Right lobe of liver (tissue), 6 donors: ENCODE data around the gene DERL3. TPM values are rescaled to one million over a fixed set of nuclear protein-coding genes. Genes with fewer than 3 reads are reported as not detected.
"Not testable (repeated sequence)": the region's sequence is repeated elsewhere in the genome, so short reads cannot be mapped to it uniquely, and the experiment has no call there.

Source experiments
- ATAC-seq, 4 donors: fragments of 200-7000 bp; cut with Tn5 transposase; one replicate each; pipeline ENCODE4 v1.9.1; 2020; ENCODE audit warnings: mild to moderate bottlenecking in 4 of 4, moderate library complexity in 4 of 4
- DNase-seq, 3 donors: peaks; one replicate each; pipeline ENCODE4 v3.0.0-alpha.2; 2020
- H3K27ac ChIP-seq, 3 donors: fragments of 200-600 bp; one replicate each; pipeline ENCODE4 v1.8.0; 2022
- H3K27me3 ChIP-seq, 2 donors: fragments of 200-600 bp; one replicate each; pipeline ENCODE4 v1.8.0; 2022
- H3K36me3 ChIP-seq, 4 donors: fragments of 200-600 bp; sonication (generic) in 1 of 4; one replicate each; pipeline versions ENCODE4 v1.5.1 to v1.8.0; 2017 to 2022; ENCODE audit warnings: control low read depth in 1 of 4
- H3K4me1 ChIP-seq, 4 donors: fragments of 200-600 bp; sonication (generic) in 1 of 4; one replicate each; pipeline versions ENCODE4 v1.5.1 to v1.8.0; 2017 to 2022; ENCODE audit warnings: control low read depth in 1 of 4
- H3K4me3 ChIP-seq, 3 donors: fragments of 200-600 bp; one replicate each; pipeline ENCODE4 v1.8.0; 2022
- H3K9me3 ChIP-seq, 4 donors: fragments of 200-600 bp; sonication (generic) in 1 of 4; one replicate each; pipeline versions ENCODE4 v1.5.1 to v1.8.0; 2017 to 2022; ENCODE audit warnings: control low read depth in 1 of 4
- CTCF ChIP-seq, 4 donors: fragments of 200-600 bp in 3 of 4; fragments of 450-650 bp in 1 of 4; IDR thresholded peaks; one replicate each; pipeline versions ENCODE4 v1.5.1 to v1.8.0; 2016 to 2022; ENCODE audit warnings: antibody characterized with exemption in 4 of 4, mild to moderate bottlenecking in 2 of 4
- POLR2A ChIP-seq: fragments of 450-650 bp; IDR thresholded peaks from one replicate; pipeline ENCODE4 v1.6.1; 2017; ENCODE audit warnings: antibody characterized with exemption, mild to moderate bottlenecking
- whole genome bisulfite sequencing: methylation state at CpG from one replicate; pipeline ENCODE4 v1.1.6; 2018; ENCODE audit warnings: low coverage, low lambda C conversion rate; ENCODE audit not compliant: insufficient coverage; ENCODE audit errors: missing lambda C conversion rate; 5-methylcytosine and 5-hydroxymethylcytosine counted together
- intact Hi-C, 2 donors: fragments of 100-400 bp; cut with DNase I; formaldehyde crosslinking; loops; one replicate each; pipeline versions ENCODE4 v1.11.2 to v1.14.1; 2022
- total RNA-seq, 6 experiments: library from RNA; depleted of rRNA in 2 of 6; stranded (reverse); fragments of >200 nt in 2 of 6; fragmentation: NEBNext Ultra II Directional in 3 of 6; extraction: Animal tissue kit (Norgen Biotek cat#: 25700) in 3 of 6; gene quantifications; one replicate each; pipeline versions ENCODE4 v1.1.0 to v1.2.4, GENCODE V29; 2016 to 2023
- donor health status: DM: no; HTN: yes; CAD: no.
- donor health status: DM: no; HTN: no; CAD: no.
- donor health status: DM: no; HTN: no; CAD: no.
- donor health status: DM: no; HTN: yes; CAD: no.
- donor health status: DM: no; HTN: yes; CAD: no.

DERL3 gene
- total RNA-seq, 6 experiments from 2014 or later, result 1.1 to 7.1 (median 4.1) TPM

- H3K4me1 ChIP-seq, result no peaks in the 10 kb centered on the region
Observed at GRCh38 chr22:23878219-23878618, 39.4 kb upstream of the DERL3 start.

GRCh38 chr22:23877566-23877965, 38.8 kb upstream of the DERL3 start:
- Histone ChIP-seq H3K36me3 (peaks cover 0 to 2% (median 0%) of the 10 kb centered on the region in 4 donors), H3K27ac (no peak overlapping the region), H3K9me3 (no peaks in the 10 kb centered on the region), H3K27me3 (no peaks in the 10 kb centered on the region), H3K4me3 (no peak overlapping the region), H3K4me1 (no peaks in the 10 kb centered on the region)
- intact Hi-C loops, result no loop called here
- DNase-seq (no peak), ATAC-seq (no peak)
- WGBS, result 78% methylated on average over 1 of the region's 8 CpGs
- TF ChIP-seq POLR2A (no peak), CTCF (IDR thresholded peaks at IDR 0.05) (no peak)

More at GRCh38 chr22:23878219-23878618, 39.4 kb upstream of the DERL3 start:
- ATAC-seq, result no peak
- no peaks in the 10 kb centered on the region for H3K9me3 ChIP-seq
- 82% methylated on average over 3 of the region's 7 CpGs for WGBS
- no peak overlapping the region for H3K4me3 ChIP-seq
- no peak overlapping the region for H3K27ac ChIP-seq
- H3K27me3 ChIP-seq, result no peaks in the 10 kb centered on the region
- peaks cover 0 to 3% (median 0%) of the 10 kb centered on the region in 4 donors for H3K36me3 ChIP-seq
- TF ChIP-seq CTCF (IDR thresholded peaks at IDR 0.05) (no peak), POLR2A (no peak)
- no peak for DNase-seq
- intact Hi-C loops, result no loop called here

- DNase-seq, result no peak
- H3K36me3 ChIP-seq, result no peaks in the 10 kb centered on the region
- intact Hi-C loops, result no loop called here
- H3K27ac ChIP-seq, result no peak overlapping the region
- TF ChIP-seq CTCF (IDR thresholded peaks at IDR 0.05) (no peak), POLR2A (no peak)
- no peak for ATAC-seq
- H3K4me1 ChIP-seq, result no peaks in the 10 kb centered on the region
- 67% methylated on average over 1 of the region's 2 CpGs for WGBS
- no peak overlapping the region for H3K4me3 ChIP-seq
- H3K27me3 ChIP-seq, result no peaks in the 10 kb centered on the region
- H3K9me3 ChIP-seq, result no peaks in the 10 kb centered on the region
Observed at GRCh38 chr22:23875801-23876200, 37.0 kb upstream of the DERL3 start.

- Histone ChIP-seq H3K4me1 (no peaks in the 10 kb centered on the region), H3K9me3 (no peaks in the 10 kb centered on the region), H3K36me3 (no peaks in the 10 kb centered on the region), H3K27ac (no peak overlapping the region), H3K4me3 (no peak overlapping the region), H3K27me3 (no peaks in the 10 kb centered on the region)
- DNase-seq, result no peak
- TF ChIP-seq POLR2A, result no peak
- no peak for TF ChIP-seq CTCF (IDR thresholded peaks at IDR 0.05)
- intact Hi-C loops, result no loop called here
- ATAC-seq, result no peak
- 82% methylated on average over 3 of the region's 4 CpGs for WGBS
Observed at GRCh38 chr22:23874871-23875270, 36.1 kb upstream of the DERL3 start.

- no peak overlapping the region for H3K4me3 ChIP-seq
- no peak for TF ChIP-seq CTCF (IDR thresholded peaks at IDR 0.05)
- no peak for TF ChIP-seq POLR2A
- no peaks in the 10 kb centered on the region for H3K36me3 ChIP-seq
- no peaks in the 10 kb centered on the region for H3K4me1 ChIP-seq
- 89% methylated on average over 4 of the region's 4 CpGs for WGBS
- no peaks in the 10 kb centered on the region for H3K9me3 ChIP-seq
- ATAC-seq, result no peak
- no peaks in the 10 kb centered on the region for H3K27me3 ChIP-seq
- intact Hi-C loops, result no loop called here
- H3K27ac ChIP-seq, result no peak overlapping the region
- no peak for DNase-seq
Observed at GRCh38 chr22:23868580-23868979, 29.8 kb upstream of the DERL3 start.

- H3K27ac ChIP-seq, H3K4me1 ChIP-seq, H3K36me3 ChIP-seq, H3K9me3 ChIP-seq, H3K4me3 ChIP-seq, H3K27me3 ChIP-seq, DNase-seq, ATAC-seq, intact Hi-C loops: not testable (repeated sequence)
- 83% methylated on average over 5 of the region's 11 CpGs for WGBS
Observed at GRCh38 chr22:23864499-23865154, 25.8 kb upstream of the DERL3 start.
